Stimulated activated naive CD8-positive, alpha-beta T cell treated with anti-CD3 and anti-CD28 coated beads, Interleukin-15, amount 100 ng/mL, for 72 hours (primary cell): ENCODE results near the gene DUOX2.
"Not testable (repeated sequence)": the region's sequence is repeated elsewhere in the genome, so short reads cannot be mapped to it uniquely, and the experiment has no call there.

Source experiments
- ATAC-seq: fragments of 150-1000 bp; cut with Tn5 transposase; 2 replicates; pipeline ENCODE4 v1.10.0; 2021; ENCODE audit warnings: mild to moderate bottlenecking, moderate library complexity
- DNase-seq, 2 donors: peaks; one replicate each; pipeline ENCODE4 v3.0.0; 2021 to 2022
- H3K27ac Mint-ChIP-seq, 2 donors: one replicate each; pipeline ENCODE4 v1.8.0; 2022; ENCODE audit warnings: mild to moderate bottlenecking in 2 of 2, mixed read lengths in 2 of 2, moderate library complexity in 2 of 2
- H3K27me3 Mint-ChIP-seq: one replicate; pipeline ENCODE4 v1.8.0; 2022; ENCODE audit warnings: mixed read lengths
- H3K4me1 Mint-ChIP-seq: one replicate; pipeline ENCODE4 v1.8.0; 2022; ENCODE audit warnings: mild to moderate bottlenecking, mixed read lengths
- H3K4me3 Mint-ChIP-seq, 2 donors: one replicate each; pipeline ENCODE4 v1.8.0; 2022; ENCODE audit warnings: mild to moderate bottlenecking in 2 of 2, mixed read lengths in 2 of 2, moderate library complexity in 1 of 2
- H3K9me3 Mint-ChIP-seq, 2 donors: one replicate each; pipeline ENCODE4 v1.8.0; 2022; ENCODE audit warnings: mixed read lengths in 2 of 2

DUOX2 gene

GRCh38 chr15:45116482-45117307 lies 2.7 kb upstream of the DUOX2 start:
- no peak for ATAC-seq
- Mint-ChIP-seq H3K9me3 (no peaks in the 10 kb centered on the region), H3K27me3 (peaks cover 83% of the 10 kb centered on the region), H3K4me1 (peaks cover 62% of the 10 kb centered on the region), H3K4me3 (peak overlapping the region; percentile 68 to 73), H3K27ac (peak overlapping the region in 1 of 2 donors; percentile 64)
- no peak for DNase-seq

GRCh38 chr15:45116006-45116481 lies 2.1 kb upstream of the DUOX2 start:
- no peak for ATAC-seq

GRCh38 chr15:45115312-45115820 lies 1.4 kb upstream of the DUOX2 start:
- peaks cover 65% of the 10 kb centered on the region for H3K4me1 Mint-ChIP-seq
- H3K27me3 Mint-ChIP-seq: peaks cover 88% of the 10 kb centered on the region
- no peak overlapping the region for H3K4me3 Mint-ChIP-seq
- no peak overlapping the region for H3K27ac Mint-ChIP-seq
- ATAC-seq (no peak), DNase-seq (no peak)
- H3K9me3 Mint-ChIP-seq: no peaks in the 10 kb centered on the region

More at GRCh38 chr15:45116006-45116481, 2.1 kb upstream of the DUOX2 start:
- Mint-ChIP-seq H3K4me1 (peaks cover 62% of the 10 kb centered on the region), H3K4me3 (peak overlapping the region in 1 of 2 donors; percentile 68), H3K27me3 (peaks cover 83% of the 10 kb centered on the region), H3K9me3 (no peaks in the 10 kb centered on the region), H3K27ac (no peak overlapping the region)
- no peak for DNase-seq

GRCh38 chr15:45114751-45115085 lies 746 bp upstream of the DUOX2 start:
- ATAC-seq: no peak
- Mint-ChIP-seq H3K4me1 (peaks cover 66% of the 10 kb centered on the region), H3K9me3 (no peaks in the 10 kb centered on the region), H3K27ac (no peak overlapping the region), H3K4me3 (peak overlapping the region in 1 of 2 donors; percentile 27), H3K27me3 (peaks cover 91% of the 10 kb centered on the region)
- DNase-seq: no peak

- no peaks in the 10 kb centered on the region for H3K9me3 Mint-ChIP-seq
- ATAC-seq (no peak), DNase-seq (no peak)
- peaks cover 94% of the 10 kb centered on the region for H3K27me3 Mint-ChIP-seq
- peak overlapping the region in 1 of 2 donors; percentile 68 for H3K4me3 Mint-ChIP-seq
- H3K27ac Mint-ChIP-seq: no peak overlapping the region
- H3K4me1 Mint-ChIP-seq: peaks cover 66% of the 10 kb centered on the region
These were observed 487 bp downstream of the DUOX2 start for GRCh38 chr15:45113380-45113990.

- no peak overlapping the region for H3K27ac Mint-ChIP-seq
These were observed 1.2 kb downstream of the DUOX2 start for GRCh38 chr15:45112591-45113379.

GRCh38 chr15:45112143-45112590 lies 1.8 kb downstream of the DUOX2 start:
- peaks cover 53% of the 10 kb centered on the region for H3K4me1 Mint-ChIP-seq
- ATAC-seq (no peak), DNase-seq (no peak)
- H3K27ac Mint-ChIP-seq: no peak overlapping the region
- H3K4me3 Mint-ChIP-seq: peak overlapping the region; percentile 54 to 68
- H3K27me3 Mint-ChIP-seq: peaks cover 83% of the 10 kb centered on the region
- no peaks in the 10 kb centered on the region for H3K9me3 Mint-ChIP-seq

More at GRCh38 chr15:45112591-45113379, 1.2 kb downstream of the DUOX2 start:
- Mint-ChIP-seq H3K4me1 (peaks cover 59% of the 10 kb centered on the region), H3K9me3 (no peaks in the 10 kb centered on the region), H3K27me3 (peaks cover 87% of the 10 kb centered on the region), H3K4me3 (peak overlapping the region; percentile 54 to 68)
- ATAC-seq: peak; percentile 6
- no peak for DNase-seq

GRCh38 chr15:45111390-45112142 lies 2.4 kb downstream of the DUOX2 start:
- Mint-ChIP-seq H3K9me3 (no peaks in the 10 kb centered on the region), H3K4me3 (peak overlapping the region; percentile 5 to 68), H3K27ac (no peak overlapping the region), H3K4me1 (peaks cover 48% of the 10 kb centered on the region), H3K27me3 (peaks cover 82% of the 10 kb centered on the region)
- ATAC-seq (peak; percentile 13), DNase-seq (no peak)

- peaks cover 79% of the 10 kb centered on the region for H3K27me3 Mint-ChIP-seq
- H3K4me1 Mint-ChIP-seq: peaks cover 39% of the 10 kb centered on the region
- DNase-seq: no peak
- no peak for ATAC-seq
- no peak overlapping the region for H3K27ac Mint-ChIP-seq
- H3K4me3 Mint-ChIP-seq: no peak overlapping the region
- no peaks in the 10 kb centered on the region for H3K9me3 Mint-ChIP-seq
These were observed 3.6 kb downstream of the DUOX2 start for GRCh38 chr15:45110256-45110820.

GRCh38 chr15:45107941-45108630 lies 5.9 kb downstream of the DUOX2 start:
- Mint-ChIP-seq H3K9me3 (no peaks in the 10 kb centered on the region), H3K27me3 (peaks cover 58% of the 10 kb centered on the region), H3K4me1 (peaks cover 18% of the 10 kb centered on the region), H3K4me3 (no peak overlapping the region), H3K27ac (no peak overlapping the region)
- no peak for ATAC-seq
- no peak for DNase-seq

GRCh38 chr15:45106002-45106790 lies 7.8 kb downstream of the DUOX2 start:
- Mint-ChIP-seq H3K9me3 (no peaks in the 10 kb centered on the region), H3K4me1 (peaks cover 4% of the 10 kb centered on the region), H3K27me3 (peaks cover 41% of the 10 kb centered on the region), H3K27ac (no peak overlapping the region), H3K4me3 (no peak overlapping the region)
- DNase-seq: no peak
- ATAC-seq: no peak

GRCh38 chr15:45105586-45105985 lies 8.4 kb downstream of the DUOX2 start:
- DNase-seq (no peak), ATAC-seq (no peak)
- peaks cover 3% of the 10 kb centered on the region for H3K4me1 Mint-ChIP-seq
- H3K9me3 Mint-ChIP-seq: no peaks in the 10 kb centered on the region
- no peak overlapping the region for H3K4me3 Mint-ChIP-seq
- no peak overlapping the region for H3K27ac Mint-ChIP-seq
- H3K27me3 Mint-ChIP-seq: peaks cover 38% of the 10 kb centered on the region

- DNase-seq, H3K27ac Mint-ChIP-seq, H3K4me1 Mint-ChIP-seq, H3K9me3 Mint-ChIP-seq, H3K4me3 Mint-ChIP-seq, ATAC-seq: not testable (repeated sequence)
- H3K27me3 Mint-ChIP-seq: peaks cover 24% of the 10 kb centered on the region
These were observed 9.8 kb downstream of the DUOX2 start for GRCh38 chr15:45104170-45104569.
